Neural cell (in vitro differentiated cells): ENCODE data around the gene MAD2L1. TPM values are rescaled to one million over a fixed set of nuclear protein-coding genes. Genes with fewer than 3 reads are reported as not detected.
"Not testable (repeated sequence)": the region's sequence is repeated elsewhere in the genome, so short reads cannot be mapped to it uniquely, and the experiment has no call there.

ENCODE experiments used
- H2AFZ ChIP-seq: fragments of 200-600, 300-800 bp; sonication (generic), shearing (Covaris generic); 2 replicates; pipeline ENCODE4 v1.6.0; 2014; ENCODE audit warnings: low read depth, mild to moderate bottlenecking, antibody characterized with exemption, low read length, moderate library complexity
- H3F3A ChIP-seq: fragments of 200-600 bp; shearing (Covaris generic); 2 replicates; pipeline ENCODE4 v1.6.1; 2016; ENCODE audit warnings: mild to moderate bottlenecking, moderate library complexity, mixed read lengths, antibody characterized with exemption, low read length; ENCODE audit not compliant: insufficient read depth, poor library complexity, severe bottlenecking
- H3K27ac ChIP-seq: fragments of 200-600, 300-800 bp; sonication (generic), shearing (Covaris generic); 2 replicates; pipeline ENCODE4 v1.5.1; 2014; ENCODE audit warnings: mild to moderate bottlenecking, low read length, moderate library complexity
- H3K27me3 ChIP-seq: fragments of 300-800, 200-600 bp; sonication (generic), shearing (Covaris generic); 2 replicates; pipeline ENCODE4 v1.6.0; 2014; ENCODE audit warnings: mild to moderate bottlenecking, low read depth, low read length, moderate library complexity; ENCODE audit not compliant: insufficient read depth
- H3K36me3 ChIP-seq: fragments of 300-800, 200-600 bp; sonication (generic), shearing (Covaris generic); 2 replicates; pipeline ENCODE4 v1.5.1; 2014; ENCODE audit warnings: mild to moderate bottlenecking, antibody characterized with exemption, low read length, moderate library complexity; ENCODE audit not compliant: insufficient read depth
- H3K4me2 ChIP-seq: fragments of 300-800, 200-600 bp; sonication (generic), shearing (Covaris generic); 2 replicates; pipeline ENCODE4 v1.6.0; 2014; ENCODE audit warnings: mild to moderate bottlenecking, low read length
- H3K4me3 ChIP-seq: fragments of 300-800, 200-600 bp; sonication (generic), shearing (Covaris generic); 2 replicates; pipeline ENCODE4 v1.5.1; 2014; ENCODE audit warnings: mild to moderate bottlenecking, low read length, moderate library complexity
- H3K79me2 ChIP-seq: fragments of 200-600 bp; shearing (Covaris generic); replicated peaks from 2 replicates; pipeline ENCODE4 v1.6.0; 2014; ENCODE audit warnings: mild to moderate bottlenecking, low read length, moderate library complexity; ENCODE audit not compliant: insufficient read depth
- H3K9ac ChIP-seq: fragments of 300-800, 200-600 bp; sonication (generic), shearing (Covaris generic); 2 replicates; pipeline ENCODE4 v1.6.1; 2016; ENCODE audit warnings: mild to moderate bottlenecking, low read length, mixed read lengths
- H3K9me2 ChIP-seq: fragments of 200-600 bp; shearing (Covaris generic); 2 replicates; pipeline ENCODE4 v1.6.1; 2016; ENCODE audit warnings: mild to moderate bottlenecking, low read length, mixed read lengths; ENCODE audit not compliant: insufficient read depth
- H3K9me3 ChIP-seq: fragments of 200-600, 300-800 bp; sonication (generic), shearing (Covaris generic); 2 replicates; pipeline ENCODE4 v1.6.1; 2016; ENCODE audit warnings: mild to moderate bottlenecking, mixed run types, low read length, moderate library complexity, mixed read lengths
- H4K20me1 ChIP-seq: fragments of 200-600 bp; shearing (Covaris generic); 2 replicates; pipeline ENCODE4 v1.6.1; 2016; ENCODE audit warnings: mild to moderate bottlenecking, mixed run types; ENCODE audit not compliant: insufficient read depth
- EP300 ChIP-seq: fragments of 450-650 bp; conservative IDR thresholded peaks from 2 replicates; pipeline ENCODE4 v1.6.1; 2014; ENCODE audit warnings: antibody characterized with exemption, mild to moderate bottlenecking, moderate library complexity; ENCODE audit not compliant: poor library complexity, severe bottlenecking
- EZH2 ChIP-seq: fragments of 200-600, 300-800 bp; shearing (Covaris generic), sonication (generic); IDR thresholded peaks from 2 replicates; pipeline ENCODE4 v1.6.1; 2014; ENCODE audit warnings: antibody characterized with exemption, low read length, borderline replicate concordance, mild to moderate bottlenecking; ENCODE audit not compliant: insufficient read depth, poor library complexity, severe bottlenecking
- MXI1 ChIP-seq: fragments of 450-650 bp; conservative IDR thresholded peaks from 2 replicates; pipeline ENCODE4 v1.6.1; 2014; ENCODE audit warnings: antibody characterized with exemption, mild to moderate bottlenecking; ENCODE audit not compliant: poor library complexity, severe bottlenecking
- POLR2AphosphoS5 ChIP-seq: IDR thresholded peaks from 2 replicates; pipeline ENCODE4 v1.6.1; 2012
- RAD21 ChIP-seq: fragments of 450-650 bp; conservative IDR thresholded peaks from 2 replicates; pipeline ENCODE4 v1.6.1; 2014; ENCODE audit warnings: antibody characterized with exemption, mild to moderate bottlenecking, moderate library complexity
- SMC3 ChIP-seq: fragments of 450-650 bp; conservative IDR thresholded peaks from 2 replicates; pipeline ENCODE4 v1.6.1; 2014; ENCODE audit warnings: antibody characterized with exemption, mild to moderate bottlenecking, moderate library complexity; ENCODE audit not compliant: poor library complexity
- TAF1 ChIP-seq: IDR thresholded peaks from 2 replicates; pipeline ENCODE4 v1.6.1; 2012; ENCODE audit warnings: low read depth
- polyA plus RNA-seq: library from polyadenylated mRNA; depleted of rRNA; stranded (reverse); fragments of >200 nt; gene quantifications from 2 replicates; pipeline ENCODE4 v1.2.3, GENCODE V29; 2014
- TF ChIP-seq, protein P1 (sequence below): fragments of 450-650 bp; IDR thresholded peaks from 2 replicates; pipeline ENCODE4 v1.5.1; 2014; ENCODE audit warnings: antibody characterized with exemption, mild to moderate bottlenecking, moderate library complexity; ENCODE audit not compliant: poor library complexity, severe bottlenecking
- TF ChIP-seq, protein P2 (sequence below): IDR thresholded peaks from 2 replicates; pipeline ENCODE4 v1.6.1; 2012; ENCODE audit warnings: borderline replicate concordance

MAD2L1 gene
- polyA plus RNA-seq, 1 donor from 2014 or later = 7.3 TPM

DNA sequence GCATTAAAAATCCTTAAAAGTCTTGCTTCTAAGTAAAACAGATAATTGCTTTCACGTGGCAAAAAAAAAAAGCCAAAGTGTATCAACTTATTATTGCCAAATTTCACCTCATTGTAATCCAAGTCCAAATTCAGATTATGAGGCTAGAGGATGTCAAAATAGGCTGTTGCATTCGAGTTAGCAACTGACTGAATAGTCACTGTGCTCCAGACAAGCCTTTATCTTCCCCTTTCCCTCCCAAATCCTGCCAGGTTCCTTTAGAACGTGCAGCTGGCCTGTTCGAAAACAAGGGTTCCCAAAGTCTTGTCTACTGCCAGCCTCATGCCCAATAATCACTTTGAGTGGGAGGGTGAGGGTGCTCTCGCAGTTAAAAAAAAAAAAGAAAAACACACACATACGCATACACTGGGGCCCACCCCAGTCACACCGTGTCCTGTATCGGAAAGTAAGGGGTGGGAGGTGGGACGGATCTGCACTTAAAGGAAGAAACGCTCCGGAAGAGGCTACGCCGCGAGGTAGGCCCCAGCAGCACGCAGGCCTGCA, 603 bp downstream of the MAD2L1 start:
- Histone ChIP-seq H3K9ac (peak overlapping the region; percentile 13), H3K27ac (no peak overlapping the region), H3K9me3 (no peaks in the 10 kb centered on the region), H3K36me3 (no peaks in the 10 kb centered on the region), H2AFZ (peak overlapping the region; percentile 80), H3K4me2 (peak overlapping the region; percentile 85), H3K27me3 (no peaks in the 10 kb centered on the region), H3K79me2 (peaks cover 30% of the 10 kb centered on the region), H3K9me2 (no peaks in the 10 kb centered on the region), H4K20me1 (no peaks in the 10 kb centered on the region), H3F3A (no peaks in the 10 kb centered on the region), H3K4me3 (peak overlapping the region; percentile 76)
- TF ChIP-seq SMC3 = no peak
- no peak for TF ChIP-seq EP300
- TF ChIP-seq, protein P1, sequence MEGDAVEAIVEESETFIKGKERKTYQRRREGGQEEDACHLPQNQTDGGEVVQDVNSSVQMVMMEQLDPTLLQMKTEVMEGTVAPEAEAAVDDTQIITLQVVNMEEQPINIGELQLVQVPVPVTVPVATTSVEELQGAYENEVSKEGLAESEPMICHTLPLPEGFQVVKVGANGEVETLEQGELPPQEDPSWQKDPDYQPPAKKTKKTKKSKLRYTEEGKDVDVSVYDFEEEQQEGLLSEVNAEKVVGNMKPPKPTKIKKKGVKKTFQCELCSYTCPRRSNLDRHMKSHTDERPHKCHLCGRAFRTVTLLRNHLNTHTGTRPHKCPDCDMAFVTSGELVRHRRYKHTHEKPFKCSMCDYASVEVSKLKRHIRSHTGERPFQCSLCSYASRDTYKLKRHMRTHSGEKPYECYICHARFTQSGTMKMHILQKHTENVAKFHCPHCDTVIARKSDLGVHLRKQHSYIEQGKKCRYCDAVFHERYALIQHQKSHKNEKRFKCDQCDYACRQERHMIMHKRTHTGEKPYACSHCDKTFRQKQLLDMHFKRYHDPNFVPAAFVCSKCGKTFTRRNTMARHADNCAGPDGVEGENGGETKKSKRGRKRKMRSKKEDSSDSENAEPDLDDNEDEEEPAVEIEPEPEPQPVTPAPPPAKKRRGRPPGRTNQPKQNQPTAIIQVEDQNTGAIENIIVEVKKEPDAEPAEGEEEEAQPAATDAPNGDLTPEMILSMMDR = no peak
- no peak for TF ChIP-seq TAF1
- TF ChIP-seq, protein P2, sequence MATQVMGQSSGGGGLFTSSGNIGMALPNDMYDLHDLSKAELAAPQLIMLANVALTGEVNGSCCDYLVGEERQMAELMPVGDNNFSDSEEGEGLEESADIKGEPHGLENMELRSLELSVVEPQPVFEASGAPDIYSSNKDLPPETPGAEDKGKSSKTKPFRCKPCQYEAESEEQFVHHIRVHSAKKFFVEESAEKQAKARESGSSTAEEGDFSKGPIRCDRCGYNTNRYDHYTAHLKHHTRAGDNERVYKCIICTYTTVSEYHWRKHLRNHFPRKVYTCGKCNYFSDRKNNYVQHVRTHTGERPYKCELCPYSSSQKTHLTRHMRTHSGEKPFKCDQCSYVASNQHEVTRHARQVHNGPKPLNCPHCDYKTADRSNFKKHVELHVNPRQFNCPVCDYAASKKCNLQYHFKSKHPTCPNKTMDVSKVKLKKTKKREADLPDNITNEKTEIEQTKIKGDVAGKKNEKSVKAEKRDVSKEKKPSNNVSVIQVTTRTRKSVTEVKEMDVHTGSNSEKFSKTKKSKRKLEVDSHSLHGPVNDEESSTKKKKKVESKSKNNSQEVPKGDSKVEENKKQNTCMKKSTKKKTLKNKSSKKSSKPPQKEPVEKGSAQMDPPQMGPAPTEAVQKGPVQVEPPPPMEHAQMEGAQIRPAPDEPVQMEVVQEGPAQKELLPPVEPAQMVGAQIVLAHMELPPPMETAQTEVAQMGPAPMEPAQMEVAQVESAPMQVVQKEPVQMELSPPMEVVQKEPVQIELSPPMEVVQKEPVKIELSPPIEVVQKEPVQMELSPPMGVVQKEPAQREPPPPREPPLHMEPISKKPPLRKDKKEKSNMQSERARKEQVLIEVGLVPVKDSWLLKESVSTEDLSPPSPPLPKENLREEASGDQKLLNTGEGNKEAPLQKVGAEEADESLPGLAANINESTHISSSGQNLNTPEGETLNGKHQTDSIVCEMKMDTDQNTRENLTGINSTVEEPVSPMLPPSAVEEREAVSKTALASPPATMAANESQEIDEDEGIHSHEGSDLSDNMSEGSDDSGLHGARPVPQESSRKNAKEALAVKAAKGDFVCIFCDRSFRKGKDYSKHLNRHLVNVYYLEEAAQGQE = no peak
- no peak for TF ChIP-seq POLR2AphosphoS5

DNA sequence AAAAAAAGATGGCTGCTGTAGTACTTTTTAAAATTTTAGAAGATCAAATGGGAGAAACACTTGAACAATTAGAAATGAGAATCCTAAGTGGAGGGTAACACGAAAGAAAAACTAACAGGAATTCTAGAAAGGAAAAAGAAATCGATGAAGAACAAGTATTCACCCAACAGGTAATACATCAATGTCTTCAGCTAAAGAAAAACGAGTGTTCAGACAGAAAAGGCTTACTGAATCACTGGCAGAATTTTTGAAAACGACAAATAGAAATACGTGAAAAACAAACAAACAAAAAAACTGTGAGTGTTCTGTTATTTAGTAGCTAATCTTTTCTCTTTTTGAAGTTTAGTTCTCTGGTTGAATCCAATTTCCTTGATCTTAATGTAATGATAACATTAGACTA, 1.8 kb downstream of the MAD2L1 start:
- no peak overlapping the region for H3K9ac ChIP-seq
- peaks cover 30% of the 10 kb centered on the region for H3K79me2 ChIP-seq
- no peaks in the 10 kb centered on the region for H3K9me3 ChIP-seq
- H3K36me3 ChIP-seq = no peaks in the 10 kb centered on the region
- no peak overlapping the region for H3K4me3 ChIP-seq
- H3F3A ChIP-seq = no peaks in the 10 kb centered on the region
- TF ChIP-seq MXI1 (no peak), EP300 (no peak), SMC3 (no peak), EZH2 (no peak), POLR2AphosphoS5 (no peak), TAF1 (no peak), RAD21 (no peak)
- TF ChIP-seq, protein P1 = no peak
- TF ChIP-seq, protein P2 = no peak
- H2AFZ ChIP-seq = no peak overlapping the region
- H4K20me1 ChIP-seq = no peaks in the 10 kb centered on the region
- H3K9me2 ChIP-seq = no peaks in the 10 kb centered on the region
- H3K27me3 ChIP-seq = no peaks in the 10 kb centered on the region
- H3K27ac ChIP-seq = no peak overlapping the region
- H3K4me2 ChIP-seq = no peak overlapping the region

DNA sequence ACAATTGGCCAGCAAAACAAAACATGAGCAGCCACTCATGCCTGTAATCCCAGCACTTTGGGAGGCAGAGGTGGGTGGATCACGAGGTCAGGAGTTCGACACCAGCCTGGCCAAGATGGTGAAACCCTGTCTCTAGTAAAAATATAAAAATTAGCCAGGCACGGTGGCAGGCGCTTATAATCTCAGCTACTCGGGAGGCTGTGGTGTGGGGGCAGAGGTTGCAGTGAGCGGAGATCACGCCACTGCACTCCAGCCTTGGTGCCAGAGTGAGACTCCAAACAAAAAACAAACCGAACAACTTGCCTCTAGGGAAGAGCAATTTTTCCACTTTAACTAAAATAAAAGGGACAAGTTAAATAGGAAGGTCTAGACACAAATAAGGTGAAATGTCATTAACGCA, 2.9 kb downstream of the MAD2L1 start:
- H3K27ac ChIP-seq, H3K36me3 ChIP-seq, H3K27me3 ChIP-seq, H2AFZ ChIP-seq, H3K9me3 ChIP-seq, H3K9me2 ChIP-seq, H3K4me2 ChIP-seq, H3F3A ChIP-seq, H4K20me1 ChIP-seq, H3K9ac ChIP-seq, H3K4me3 ChIP-seq: not testable (repeated sequence)
- H3K79me2 ChIP-seq = peaks cover 30% of the 10 kb centered on the region
